Activated naive CD4-positive, alpha-beta T cell treated with anti-CD3 and anti-CD28 coated beads, Interleukin-2, amount 10 ng/mL, durations not matched to agents 7 days and 5 days (primary cell): ENCODE results near the gene PPFIA4.

Experiments used
- CTCF ChIA-PET: fragments of 350-600 bp; sonication (Branson Sonifier 250); formaldehyde crosslinking; loops from one replicate; lab custom pipeline; 2021; ENCODE audit warnings: antibody characterized with exemption; lab: Charles Lee
- DNase-seq: peaks from one replicate; pipeline ENCODE4 v3.0.0-alpha.2; 2020
- H3K27ac Mint-ChIP-seq: one replicate; pipeline ENCODE4 v1.8.0; 2021; ENCODE audit warnings: mild to moderate bottlenecking, moderate library complexity, mixed read lengths
- H3K27me3 Mint-ChIP-seq: one replicate; pipeline ENCODE4 v1.8.0; 2021; ENCODE audit warnings: mild to moderate bottlenecking, mixed read lengths
- H3K36me3 Mint-ChIP-seq: one replicate; pipeline ENCODE4 v1.8.0; 2021; ENCODE audit warnings: mixed read lengths
- H3K4me1 Mint-ChIP-seq: one replicate; pipeline ENCODE4 v1.8.0; 2021; ENCODE audit warnings: mixed read lengths
- H3K4me3 Mint-ChIP-seq: one replicate; pipeline ENCODE4 v1.8.0; 2021; ENCODE audit warnings: mild to moderate bottlenecking, moderate library complexity, mixed read lengths
- H3K9me3 Mint-ChIP-seq: one replicate; pipeline ENCODE4 v1.8.0; 2021; ENCODE audit warnings: mixed read lengths

Gene PPFIA4

GRCh38 chr1:203038891-203039608 lies 12.8 kb downstream of the PPFIA4 start:
- peaks cover 9% of the 10 kb centered on the region for H3K4me1 Mint-ChIP-seq
- H3K4me3 Mint-ChIP-seq: no peak overlapping the region
- H3K9me3 Mint-ChIP-seq: no peaks in the 10 kb centered on the region
- CTCF ChIA-PET: interaction anchor here (0.7 to 6.1 kb wide), 25 partner anchors 9 to 303 kb away, joined by 3 to 122 read pairs (median 5); partner anchors contain the start of genes MYBPH, PPFIA4 and TMEM183A
- DNase-seq: peak; percentile 77
- H3K27ac Mint-ChIP-seq: no peak overlapping the region
- H3K36me3 Mint-ChIP-seq: peaks cover 8% of the 10 kb centered on the region
- H3K27me3 Mint-ChIP-seq: peaks cover 16% of the 10 kb centered on the region

DNA sequence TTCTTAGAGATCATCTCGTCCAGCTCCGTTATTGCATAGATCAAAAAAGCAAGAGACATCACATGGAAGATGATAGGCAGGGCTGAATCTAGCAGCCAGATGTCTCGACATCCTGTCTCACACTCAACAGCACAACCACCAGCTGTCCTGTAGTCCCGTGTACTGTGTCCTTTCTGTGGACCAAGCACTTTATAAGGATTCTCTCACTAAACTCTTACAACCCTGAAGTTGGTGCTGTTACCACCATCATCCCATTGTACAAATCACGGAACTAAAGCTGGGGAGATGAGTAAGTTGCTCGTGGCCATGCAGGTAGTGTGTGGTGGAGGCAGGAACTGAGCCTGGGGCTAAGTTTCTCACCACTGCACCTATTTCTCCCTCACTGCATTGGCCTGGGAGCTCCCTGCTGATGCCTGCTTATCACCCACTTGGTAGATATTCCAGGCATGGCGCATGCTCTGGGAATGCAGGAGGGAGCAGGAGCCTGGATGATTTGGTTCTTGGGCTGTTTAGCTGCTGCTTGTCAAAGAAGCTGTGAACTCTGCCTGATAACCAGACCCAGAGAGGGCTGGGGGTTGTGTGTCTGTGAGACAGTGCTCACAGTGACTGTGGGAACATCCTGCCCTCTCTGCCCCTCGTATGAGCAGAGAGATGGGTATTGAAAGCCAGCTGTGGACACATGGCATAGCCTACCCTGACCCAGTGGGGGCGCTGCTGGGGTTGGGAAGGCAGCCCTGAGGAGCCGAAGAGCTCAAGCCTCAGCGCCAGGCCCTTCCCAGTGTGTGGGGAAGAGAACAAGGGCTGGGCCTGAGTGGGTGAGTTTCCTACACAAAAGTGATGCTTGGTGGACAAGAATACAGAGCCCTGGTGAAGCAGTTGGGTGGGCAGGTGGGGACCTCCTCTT lies 13.6 kb downstream of the PPFIA4 start:
- H3K36me3 Mint-ChIP-seq: peaks cover 9% of the 10 kb centered on the region
- no peak overlapping the region for H3K27ac Mint-ChIP-seq
- DNase-seq: no peak
- peaks cover 9% of the 10 kb centered on the region for H3K4me1 Mint-ChIP-seq
- H3K27me3 Mint-ChIP-seq: peaks cover 16% of the 10 kb centered on the region
- H3K9me3 Mint-ChIP-seq: no peaks in the 10 kb centered on the region
- CTCF ChIA-PET: interaction anchor here (0.7 to 6.1 kb wide), 29 partner anchors 8 to 426 kb away, joined by 3 to 122 read pairs (median 4); partner anchors contain the start of genes MYBPH, PPFIA4 and TMEM183A
- no peak overlapping the region for H3K4me3 Mint-ChIP-seq

DNA sequence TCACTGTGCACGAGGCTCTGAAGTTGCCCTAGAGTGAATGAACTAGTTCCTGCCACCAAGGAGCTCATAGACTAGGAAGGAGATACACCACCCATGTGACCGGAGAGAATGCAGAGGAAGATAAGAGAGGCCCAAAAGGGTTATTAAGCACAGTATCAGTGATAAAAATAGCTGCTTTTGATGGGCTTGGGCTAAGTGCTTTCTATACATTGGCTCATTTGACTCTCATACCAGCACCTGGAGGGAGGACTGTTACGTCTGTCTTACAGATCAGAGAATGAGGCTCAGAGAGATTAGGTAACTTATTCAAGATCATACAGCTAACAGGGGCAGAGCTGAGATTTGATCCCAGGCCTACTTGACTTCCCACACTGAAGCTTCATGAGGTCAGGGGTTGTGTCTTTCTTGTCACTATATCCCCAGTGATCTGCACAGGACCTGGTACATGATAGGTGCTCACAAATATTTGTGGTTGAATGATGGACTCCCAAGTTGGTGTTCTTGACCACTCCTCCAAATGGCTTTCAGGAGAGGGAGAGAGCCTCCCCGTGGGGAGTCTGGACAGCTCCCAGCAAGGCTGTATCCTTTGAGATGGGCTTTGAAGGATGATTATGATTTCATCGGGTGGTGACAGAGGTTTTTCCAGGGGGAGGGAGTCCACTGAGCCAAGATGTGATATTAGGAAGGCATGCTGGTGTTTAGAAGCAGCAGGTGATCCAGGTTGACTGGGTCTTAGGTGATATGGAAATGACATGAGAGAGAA lies 14.4 kb downstream of the PPFIA4 start:
- H3K27me3 Mint-ChIP-seq: peaks cover 13% of the 10 kb centered on the region
- H3K4me3 Mint-ChIP-seq: no peak overlapping the region
- CTCF ChIA-PET: interaction anchor here (0.9 to 6.1 kb wide), 15 partner anchors 8 to 426 kb away, joined by 3 to 122 read pairs (median 10); partner anchors contain the start of gene PPFIA4
- H3K4me1 Mint-ChIP-seq: peaks cover 9% of the 10 kb centered on the region
- H3K27ac Mint-ChIP-seq: no peak overlapping the region
- H3K36me3 Mint-ChIP-seq: peaks cover 10% of the 10 kb centered on the region
- DNase-seq: no peak
- no peaks in the 10 kb centered on the region for H3K9me3 Mint-ChIP-seq

DNA sequence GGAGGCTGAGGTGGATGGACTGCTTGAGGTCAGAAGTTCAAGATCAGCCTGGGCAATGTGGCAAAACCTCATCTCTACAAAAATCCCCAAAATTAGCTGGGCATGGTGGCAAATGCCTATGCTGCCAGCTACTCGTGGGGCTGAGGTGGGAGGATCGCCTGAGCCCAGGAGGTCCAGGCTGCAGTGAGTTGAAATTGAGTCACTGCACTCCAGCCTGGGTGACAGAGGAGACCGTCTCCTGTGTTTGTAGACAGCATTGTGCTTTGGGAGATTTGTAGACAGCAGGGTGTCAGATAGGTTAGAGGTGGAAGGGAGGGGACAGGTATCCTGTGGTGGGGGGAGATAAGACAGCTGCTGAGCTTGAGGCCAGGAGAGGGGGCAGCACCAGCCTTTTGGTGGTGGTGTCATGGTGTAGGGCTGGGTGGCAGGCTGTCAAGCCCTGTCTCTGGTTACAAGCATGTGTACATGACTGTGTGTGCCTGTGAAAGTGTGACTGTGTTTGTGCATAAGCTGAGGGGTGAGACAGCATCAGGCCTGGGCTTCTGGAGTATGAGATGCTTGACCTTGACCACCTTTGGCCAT lies 15.2 kb downstream of the PPFIA4 start:
- H3K4me3 Mint-ChIP-seq: no peak overlapping the region

DNA sequence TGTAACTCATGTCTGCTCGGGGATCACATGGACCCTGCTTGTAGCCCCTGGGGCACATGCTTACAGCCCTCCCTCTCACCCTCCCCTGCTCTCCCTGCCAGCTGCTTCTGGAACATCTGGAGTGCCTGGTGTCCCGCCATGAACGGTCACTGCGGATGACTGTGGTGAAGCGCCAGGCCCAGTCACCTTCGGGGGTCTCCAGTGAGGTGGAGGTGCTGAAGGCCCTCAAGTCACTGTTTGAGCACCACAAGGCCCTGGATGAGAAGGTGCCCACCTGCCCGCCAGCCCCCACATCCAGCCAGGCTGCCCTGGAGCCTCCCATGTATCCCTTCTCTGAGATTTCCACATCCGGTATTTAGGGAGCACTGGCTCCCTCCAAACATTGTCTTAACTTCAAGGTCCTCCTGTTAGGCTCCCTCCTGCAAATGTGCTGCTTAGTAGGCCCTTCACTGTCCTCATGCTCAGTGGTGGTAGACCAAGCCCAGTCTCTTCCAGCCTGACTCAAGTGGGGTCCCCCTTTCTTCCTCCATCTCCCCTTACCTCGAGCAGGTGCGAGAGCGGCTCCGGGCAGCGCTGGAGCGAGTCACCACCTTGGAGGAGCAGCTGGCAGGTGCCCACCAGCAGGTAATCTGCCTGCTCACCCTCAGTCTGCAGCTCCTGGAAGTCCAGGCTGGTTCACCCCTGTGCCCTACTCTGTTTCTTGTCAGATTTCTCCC lies 17.7 kb downstream of the PPFIA4 start:
- CTCF ChIA-PET: interaction anchor here (6.1 kb wide), 1 partner anchor 174 kb away, joined by 122 read pairs; no protein-coding TSS in a partner anchor
- Mint-ChIP-seq H3K4me1 (peaks cover 3% of the 10 kb centered on the region), H3K9me3 (no peaks in the 10 kb centered on the region), H3K27me3 (no peaks in the 10 kb centered on the region), H3K36me3 (peaks cover 16% of the 10 kb centered on the region), H3K4me3 (no peak overlapping the region), H3K27ac (no peak overlapping the region)
- no peak for DNase-seq

More for the DNA sequence above, 15.2 kb downstream of the PPFIA4 start:
- CTCF ChIA-PET: interaction anchor here (1.3 to 6.1 kb wide), 8 partner anchors 13 to 228 kb away, joined by 4 to 122 read pairs (median 46); partner anchors contain the start of gene PPFIA4
- DNase-seq: no peak
- H3K27me3 Mint-ChIP-seq: peaks cover 11% of the 10 kb centered on the region
- H3K36me3 Mint-ChIP-seq: peaks cover 10% of the 10 kb centered on the region
- H3K9me3 Mint-ChIP-seq: no peaks in the 10 kb centered on the region
- no peak overlapping the region for H3K27ac Mint-ChIP-seq
- peaks cover 9% of the 10 kb centered on the region for H3K4me1 Mint-ChIP-seq

- Mint-ChIP-seq H3K36me3 (peaks cover 12% of the 10 kb centered on the region), H3K4me1 (no peaks in the 10 kb centered on the region), H3K4me3 (no peak overlapping the region), H3K27ac (no peak overlapping the region), H3K9me3 (no peaks in the 10 kb centered on the region), H3K27me3 (no peaks in the 10 kb centered on the region)
- CTCF ChIA-PET: interaction anchor here (1.3 kb wide), 1 partner anchor 40 kb away, joined by 5 read pairs; no protein-coding TSS in a partner anchor
- DNase-seq: no peak
Observed at GRCh38 chr1:203044546-203045250, 18.4 kb downstream of the PPFIA4 start.

DNA sequence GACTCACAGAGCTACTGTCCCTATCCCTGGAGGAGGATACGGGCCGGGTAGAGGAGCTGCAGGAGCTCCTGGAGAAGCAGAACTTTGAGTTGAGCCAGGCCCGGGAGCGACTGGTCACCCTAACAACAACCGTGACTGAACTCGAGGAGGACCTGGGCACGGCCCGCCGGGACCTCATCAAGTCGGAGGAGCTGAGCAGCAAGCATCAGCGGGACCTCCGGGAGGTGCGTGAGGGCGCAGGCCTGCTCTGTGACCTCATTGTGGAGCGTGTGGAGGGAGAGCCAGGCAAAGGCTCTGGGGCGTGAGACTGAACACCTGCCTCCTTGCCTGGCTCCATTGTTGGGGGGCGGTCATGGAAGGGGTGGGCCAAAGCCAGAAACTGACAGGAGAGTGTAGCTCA lies 19.0 kb downstream of the PPFIA4 start:
- Mint-ChIP-seq H3K36me3 (peaks cover 12% of the 10 kb centered on the region), H3K4me3 (no peak overlapping the region), H3K27ac (no peak overlapping the region), H3K27me3 (no peaks in the 10 kb centered on the region), H3K4me1 (no peaks in the 10 kb centered on the region), H3K9me3 (no peaks in the 10 kb centered on the region)
- DNase-seq: no peak
- CTCF ChIA-PET: interaction anchor here (1.3 kb wide), 1 partner anchor 39 kb away, joined by 5 read pairs; no protein-coding TSS in a partner anchor

- Mint-ChIP-seq H3K27ac (no peak overlapping the region), H3K36me3 (peaks cover 12% of the 10 kb centered on the region), H3K9me3 (no peaks in the 10 kb centered on the region), H3K4me1 (no peaks in the 10 kb centered on the region), H3K27me3 (peaks cover 2% of the 10 kb centered on the region), H3K4me3 (no peak overlapping the region)
- CTCF ChIA-PET: interaction anchor here (0.6 to 1.3 kb wide), 2 partner anchors 39 to 170 kb away, joined by 3 to 5 read pairs; no protein-coding TSS in a partner anchor
- DNase-seq: no peak
Observed at GRCh38 chr1:203045821-203046594, 19.7 kb downstream of the PPFIA4 start.

DNA sequence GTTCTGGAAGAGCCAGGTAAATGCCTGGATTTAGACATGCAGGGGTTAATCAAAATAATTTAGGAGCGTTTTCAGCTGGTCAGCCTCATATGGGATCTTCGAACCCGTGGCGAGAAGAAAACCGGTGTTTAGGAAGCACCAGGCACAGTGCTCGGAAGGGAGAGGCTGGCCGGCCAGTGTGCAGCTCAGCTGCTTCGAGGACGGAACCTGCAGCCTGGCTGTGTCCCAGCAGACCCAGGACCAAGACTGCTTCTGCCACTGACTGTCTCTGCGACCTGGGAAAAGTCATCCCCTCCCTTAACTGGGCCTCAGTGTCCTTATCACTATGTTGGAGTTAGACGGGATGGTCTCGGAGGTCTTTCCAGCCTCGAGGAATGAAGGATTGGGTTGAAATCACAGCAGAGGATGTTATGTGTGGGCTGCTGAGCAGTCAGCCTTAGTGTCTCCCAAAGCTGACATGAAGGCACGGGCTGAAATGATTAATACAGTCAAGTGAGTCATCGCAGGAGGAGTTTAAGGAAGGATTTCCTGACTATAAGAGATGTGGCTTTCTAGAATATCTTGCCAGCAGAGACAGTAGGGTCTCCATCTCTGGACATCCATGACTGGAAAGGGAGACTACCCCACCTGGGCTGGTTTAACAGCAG lies 20.8 kb downstream of the PPFIA4 start:
- no peaks in the 10 kb centered on the region for H3K4me1 Mint-ChIP-seq
- H3K4me3 Mint-ChIP-seq: no peak overlapping the region
- peaks cover 11% of the 10 kb centered on the region for H3K36me3 Mint-ChIP-seq
- no peak overlapping the region for H3K27ac Mint-ChIP-seq
- CTCF ChIA-PET: interaction anchor here (1.2 to 1.9 kb wide), 2 partner anchors 7 to 221 kb away, joined by 3 to 6 read pairs; no protein-coding TSS in a partner anchor
- H3K27me3 Mint-ChIP-seq: peaks cover 9% of the 10 kb centered on the region
- DNase-seq: no peak
- no peaks in the 10 kb centered on the region for H3K9me3 Mint-ChIP-seq

DNA sequence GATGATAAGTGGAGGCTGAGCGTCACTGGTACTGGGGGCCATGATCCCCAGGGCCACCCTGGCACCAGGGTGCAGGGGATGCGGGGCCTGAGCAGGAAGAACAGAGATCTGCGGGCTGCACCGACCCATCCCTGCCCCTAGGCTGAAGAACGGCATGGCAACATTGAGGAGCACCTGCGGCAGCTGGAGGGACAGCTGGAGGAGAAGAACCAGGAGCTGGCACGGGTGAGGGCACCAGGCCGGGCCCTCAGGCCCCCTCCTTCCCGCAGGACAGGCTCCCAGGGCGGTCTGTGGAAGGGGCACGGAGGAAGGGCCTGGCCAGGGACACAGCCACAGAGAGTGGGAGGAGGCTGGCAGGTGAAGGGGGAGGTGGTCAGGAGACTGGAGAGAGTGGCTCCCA lies 21.8 kb downstream of the PPFIA4 start:
- peaks cover 10% of the 10 kb centered on the region for H3K36me3 Mint-ChIP-seq
- H3K27ac Mint-ChIP-seq: no peak overlapping the region
- no peak for DNase-seq
- H3K4me1 Mint-ChIP-seq: no peaks in the 10 kb centered on the region
- CTCF ChIA-PET: interaction anchor here (1.2 to 1.9 kb wide), 2 partner anchors 8 to 220 kb away, joined by 3 to 6 read pairs; no protein-coding TSS in a partner anchor
- H3K4me3 Mint-ChIP-seq: no peak overlapping the region
- H3K27me3 Mint-ChIP-seq: peaks cover 9% of the 10 kb centered on the region
- no peaks in the 10 kb centered on the region for H3K9me3 Mint-ChIP-seq

- Mint-ChIP-seq H3K36me3 (peaks cover 8% of the 10 kb centered on the region), H3K27me3 (peaks cover 9% of the 10 kb centered on the region), H3K4me1 (no peaks in the 10 kb centered on the region), H3K27ac (no peak overlapping the region), H3K4me3 (no peak overlapping the region), H3K9me3 (no peaks in the 10 kb centered on the region)
- CTCF ChIA-PET: interaction anchor here (1.9 kb wide), 1 partner anchor 9 kb away, joined by 6 read pairs; no protein-coding TSS in a partner anchor
- no peak for DNase-seq
Observed at GRCh38 chr1:203048555-203049051, 22.3 kb downstream of the PPFIA4 start.
